Lung (tissue), 12 donors: ENCODE measurements around the gene SOX13. TPM values are rescaled to one million over a fixed set of nuclear protein-coding genes. Genes with fewer than 3 reads are reported as not detected.

Experiments used
- ATAC-seq: fragments of 200-7000 bp; cut with Tn5 transposase; one replicate; pipeline ENCODE4 v1.9.1; 2020; ENCODE audit warnings: moderate number of reproducible peaks; ENCODE audit not compliant: insufficient read depth, low FRiP score
- DNase-seq, 3 donors: peaks; one replicate each; pipeline ENCODE4 v3.0.0-alpha.2; 2013 to 2017
- H3K27ac ChIP-seq, 2 donors: one replicate each; pipeline ENCODE4 v1.5.1; 2013; ENCODE audit warnings: mild to moderate bottlenecking in 2 of 2, moderate library complexity in 2 of 2, control low read depth in 1 of 2, inconsistent platforms in 1 of 2, low read depth in 1 of 2, low read length in 1 of 2
- H3K27me3 ChIP-seq, 3 donors: one replicate each; pipeline ENCODE4 v1.5.1; 2013; ENCODE audit warnings: low read length in 2 of 3; ENCODE audit not compliant: control insufficient read depth in 3 of 3, insufficient read depth in 3 of 3
- H3K36me3 ChIP-seq, 4 donors: one replicate each; pipeline ENCODE4 v1.5.1; 2013; ENCODE audit warnings: low read length in 4 of 4, mild to moderate bottlenecking in 1 of 4, moderate library complexity in 1 of 4; ENCODE audit not compliant: control insufficient read depth in 4 of 4, insufficient read depth in 4 of 4
- H3K4me1 ChIP-seq, 5 donors: one replicate each; pipeline ENCODE4 v1.5.1; 2013; ENCODE audit warnings: low read length in 5 of 5, mild to moderate bottlenecking in 2 of 5, moderate library complexity in 1 of 5; ENCODE audit not compliant: control insufficient read depth in 5 of 5, insufficient read depth in 5 of 5
- H3K4me3 ChIP-seq: one replicate; pipeline ENCODE4 v1.5.1; 2013; ENCODE audit warnings: mild to moderate bottlenecking, control low read depth, moderate library complexity
- H3K9ac ChIP-seq, 2 donors: one replicate each; pipeline ENCODE4 v1.5.1; 2013; ENCODE audit warnings: low read length in 2 of 2, control low read depth in 1 of 2; ENCODE audit not compliant: insufficient read depth in 1 of 2
- H3K9me3 ChIP-seq, 4 donors: one replicate each; pipeline ENCODE4 v1.5.1; 2013; ENCODE audit warnings: low read length in 3 of 4, mild to moderate bottlenecking in 1 of 4, moderate library complexity in 1 of 4; ENCODE audit not compliant: control insufficient read depth in 4 of 4, insufficient read depth in 3 of 4
- CTCF ChIP-seq: IDR thresholded peaks from 2 replicates; pipeline ENCODE4 v1.5.1; 2012; ENCODE audit warnings: mild to moderate bottlenecking; ENCODE audit errors: control extremely low read depth, extremely low read depth
- WGBS, 2 donors: extraction: QIAGEN DNeasy Blood & Tissue Kit; methylation state at CpG; one replicate each; pipeline ENCODE4 v1.1.7; 2013; 5-methylcytosine and 5-hydroxymethylcytosine counted together
- polyA plus RNA-seq, 2 donors: library from polyadenylated mRNA; stranded (reverse); fragments of 200-250 nt; gene quantifications; one replicate each; pipeline ENCODE4 v1.2.1, GENCODE V29; 2013
- total RNA-seq, 2 donors: library from RNA; depleted of rRNA in 1 of 2; stranded (reverse); fragments of >200 nt in 1 of 2; gene quantifications; one replicate each; pipeline ENCODE4 v1.2.1, GENCODE V29; 2014 to 2021
- donor health status: control.
- donor health status: control.
- donor health status: Bipolar disorder and iron deficiency.
- donor health status: healthy.
- donor health status: DM: yes; HTN: yes; CAD: no.

The SOX13 gene
- total and polyA plus RNA-seq, 4 donors = 14.7 to 52.6 (median 30.3) TPM

- no peak for ATAC-seq
- Histone ChIP-seq H3K27me3 (no peaks in the 10 kb centered on the region), H3K4me1 (peaks cover 0 to 23% (median 10%) of the 10 kb centered on the region in 5 donors), H3K9me3 (no peaks in the 10 kb centered on the region), H3K9ac (no peak overlapping the region), H3K27ac (peak overlapping the region in 1 of 2 donors; percentile 4), H3K36me3 (peaks cover 0 to 45% (median 36%) of the 10 kb centered on the region in 4 donors), H3K4me3 (no peak overlapping the region)
- DNase-seq = no peak
- WGBS, 2 donors = 72 to 81% methylated on average over 9 of the region's 9 CpGs
- TF ChIP-seq CTCF = no peak
Observed at GRCh38 chr1:204123376-204123775, 50.5 kb downstream of the SOX13 start.

GRCh38 chr1:204124639-204125038, 51.7 kb downstream of the SOX13 start:
- whole genome bisulfite sequencing, 2 donors = 91 to 94% methylated on average over 22 of the region's 22 CpGs
- Histone ChIP-seq H3K9ac (no peak overlapping the region), H3K36me3 (peaks cover 0 to 39% (median 29%) of the 10 kb centered on the region in 4 donors), H3K27ac (no peak overlapping the region), H3K27me3 (no peaks in the 10 kb centered on the region), H3K4me1 (peaks cover 0 to 28% (median 10%) of the 10 kb centered on the region in 5 donors), H3K9me3 (no peaks in the 10 kb centered on the region), H3K4me3 (no peak overlapping the region)
- no peak for DNase-seq
- no peak for TF ChIP-seq CTCF
- ATAC-seq = no peak

GRCh38 chr1:204125759-204126351, 52.9 kb downstream of the SOX13 start:
- Histone ChIP-seq H3K27ac (peak overlapping the region in 1 of 2 donors; percentile 15), H3K27me3 (no peaks in the 10 kb centered on the region), H3K9ac (no peak overlapping the region), H3K9me3 (no peaks in the 10 kb centered on the region), H3K36me3 (peaks cover 0 to 33% (median 28%) of the 10 kb centered on the region in 4 donors), H3K4me1 (peaks cover 0 to 30% (median 10%) of the 10 kb centered on the region in 5 donors), H3K4me3 (no peak overlapping the region)
- DNase-seq = no peak
- WGBS, 2 donors = 90 to 91% methylated on average over 17 to 18 of the region's 18 CpGs
- ATAC-seq = no peak
- TF ChIP-seq CTCF = no peak
